Gastrocnemius medialis (tissue), 4 donors: ENCODE measurements around the gene GRM8. TPM values are rescaled to one million over a fixed set of nuclear protein-coding genes. Genes with fewer than 3 reads are reported as not detected.

Experiments
- ATAC-seq, 2 donors: fragments of 150-250 bp; one replicate each; pipeline ENCODE4 v1.9.1; 2016
- DNase-seq, 2 donors: peaks; one replicate each; pipeline ENCODE4 v3.0.0-alpha.2; 2019
- H3K27ac ChIP-seq, 4 donors: fragments of 200-600 bp; sonication (generic); 1 replicate in 1 of 4; 2 replicates in 3 of 4; pipeline ENCODE4 v1.5.1; 2016 to 2018; ENCODE audit warnings: mild to moderate bottlenecking in 2 of 4, moderate library complexity in 1 of 4
- H3K27me3 ChIP-seq, 3 donors: fragments of 200-600 bp; sonication (generic) in 2 of 3; 1 replicate in 1 of 3; 2 replicates in 2 of 3; pipeline versions ENCODE4 v1.5.1 to v1.6.0; 2016 to 2019; ENCODE audit warnings: mild to moderate bottlenecking in 1 of 3, moderate library complexity in 1 of 3
- H3K36me3 ChIP-seq, 2 donors: fragments of 200-600 bp; sonication (generic) in 1 of 2; one replicate each; pipeline ENCODE4 v1.5.1; 2017 to 2018
- H3K4me1 ChIP-seq, 2 donors: fragments of 200-600 bp; sonication (generic) in 1 of 2; one replicate each; pipeline ENCODE4 v1.5.1; 2016 to 2017; ENCODE audit warnings: mild to moderate bottlenecking in 2 of 2
- H3K4me3 ChIP-seq, 4 donors: fragments of 200-600 bp; sonication (generic) in 3 of 4; 1 replicate in 1 of 4; 2 replicates in 3 of 4; pipeline ENCODE4 v1.5.1; 2016 to 2019; ENCODE audit warnings: mild to moderate bottlenecking in 2 of 4
- H3K9me3 ChIP-seq, 3 donors: fragments of 200-600 bp; sonication (generic) in 2 of 3; 1 replicate in 1 of 3; 2 replicates in 2 of 3; pipeline ENCODE4 v1.5.1; 2016 to 2019
- POLR2A ChIP-seq, 2 donors: fragments of 450-650 bp; IDR thresholded peaks; one replicate each; pipeline ENCODE4 v1.6.1; 2017; ENCODE audit warnings: antibody characterized with exemption in 2 of 2, mild to moderate bottlenecking in 2 of 2, moderate library complexity in 2 of 2
- in situ Hi-C, 4 donors: fragments of 200-750 bp; cut with MboI; loops; one replicate each; pipeline versions ENCODE4 v1.15.0 to v1.8.0; 2017; ENCODE audit warnings: low sequenced_read_pairs in 4 of 4
- intact Hi-C: fragments of 100-400 bp; cut with DNase I; formaldehyde crosslinking; loops from one replicate; pipeline ENCODE4 v1.15.1; 2023; ENCODE audit warnings: low total_unique reads
- total RNA-seq, 4 donors: library from RNA; depleted of rRNA; stranded (reverse); fragments of >200 nt; gene quantifications; one replicate each; pipeline versions ENCODE4 v1.1.0 to v1.2.3, GENCODE V29; 2016
- TF ChIP-seq, protein P1 (sequence below), 5 experiments: fragments of 450-650 bp in 3 of 5; fragments of 200-600 bp in 2 of 5; sonication (generic) in 2 of 5; IDR thresholded peaks in 4 of 5; conservative IDR thresholded peaks in 1 of 5; 1 replicate in 4 of 5; 2 replicates in 1 of 5; pipeline ENCODE4 v1.5.1; 2016 to 2019; ENCODE audit warnings: antibody characterized with exemption in 5 of 5, mild to moderate bottlenecking in 3 of 5, moderate library complexity in 3 of 5

GRM8 gene
- total RNA-seq, 4 donors from 2014 or later: not detected

DNA sequence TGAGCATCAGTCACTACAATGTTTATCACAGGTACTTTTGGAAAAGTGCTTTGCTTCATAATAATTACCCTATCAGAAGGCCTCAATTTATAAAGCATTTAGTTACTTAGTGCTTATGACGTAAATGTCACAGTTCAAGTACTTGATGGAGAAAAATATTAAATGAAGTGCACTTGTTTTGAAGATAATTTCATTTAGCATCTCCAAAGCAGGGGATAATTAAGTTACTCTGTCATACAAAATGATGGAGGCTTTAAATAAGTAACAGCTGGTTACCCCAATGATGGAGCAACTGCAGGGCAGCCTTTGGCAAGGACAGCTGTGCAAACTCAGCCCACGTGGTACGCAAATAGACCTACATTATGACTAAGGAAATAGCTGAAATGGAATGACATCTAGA, 768.8 kb downstream of the GRM8 start:
- ATAC-seq (no peak), DNase-seq (no peak)
- Histone ChIP-seq H3K27ac (no peak overlapping the region), H3K4me1 (no peaks in the 10 kb centered on the region), H3K4me3 (no peak overlapping the region), H3K36me3 (no peaks in the 10 kb centered on the region), H3K9me3 (no peaks in the 10 kb centered on the region), H3K27me3 (no peaks in the 10 kb centered on the region)
- no peak for TF ChIP-seq POLR2A (IDR thresholded peaks at IDR 0.05)
- TF ChIP-seq, protein P1, sequence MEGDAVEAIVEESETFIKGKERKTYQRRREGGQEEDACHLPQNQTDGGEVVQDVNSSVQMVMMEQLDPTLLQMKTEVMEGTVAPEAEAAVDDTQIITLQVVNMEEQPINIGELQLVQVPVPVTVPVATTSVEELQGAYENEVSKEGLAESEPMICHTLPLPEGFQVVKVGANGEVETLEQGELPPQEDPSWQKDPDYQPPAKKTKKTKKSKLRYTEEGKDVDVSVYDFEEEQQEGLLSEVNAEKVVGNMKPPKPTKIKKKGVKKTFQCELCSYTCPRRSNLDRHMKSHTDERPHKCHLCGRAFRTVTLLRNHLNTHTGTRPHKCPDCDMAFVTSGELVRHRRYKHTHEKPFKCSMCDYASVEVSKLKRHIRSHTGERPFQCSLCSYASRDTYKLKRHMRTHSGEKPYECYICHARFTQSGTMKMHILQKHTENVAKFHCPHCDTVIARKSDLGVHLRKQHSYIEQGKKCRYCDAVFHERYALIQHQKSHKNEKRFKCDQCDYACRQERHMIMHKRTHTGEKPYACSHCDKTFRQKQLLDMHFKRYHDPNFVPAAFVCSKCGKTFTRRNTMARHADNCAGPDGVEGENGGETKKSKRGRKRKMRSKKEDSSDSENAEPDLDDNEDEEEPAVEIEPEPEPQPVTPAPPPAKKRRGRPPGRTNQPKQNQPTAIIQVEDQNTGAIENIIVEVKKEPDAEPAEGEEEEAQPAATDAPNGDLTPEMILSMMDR (IDR thresholded peaks at IDR 0.05 in 4 of 5, conservative IDR thresholded peaks at IDR 0.05 in 1 of 5): no peak
- in situ Hi-C loops: no loop called here
- intact Hi-C loops: no loop called here

- ATAC-seq: no peak
Observed at GRCh38 chr7:126472825-126473224, 779.9 kb downstream of the GRM8 start.

DNA sequence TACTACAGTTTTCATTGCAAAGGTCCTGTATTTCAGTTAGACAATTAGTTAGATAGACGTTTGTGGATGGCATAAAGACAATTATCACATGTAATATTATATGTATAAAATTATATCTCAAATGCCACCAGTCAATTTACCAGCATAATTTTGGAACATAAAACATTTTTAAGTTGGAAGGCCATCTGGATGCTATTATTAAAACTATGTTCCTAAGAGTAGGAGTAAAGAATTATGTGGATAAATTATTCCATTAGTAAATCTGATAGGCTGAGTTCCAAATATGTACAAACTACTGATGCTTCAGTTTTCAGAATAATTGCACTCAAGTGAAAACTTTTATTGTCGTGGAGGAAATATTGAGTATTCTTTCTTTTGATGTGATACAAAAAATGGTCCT, 790.3 kb downstream of the GRM8 start:
- Histone ChIP-seq H3K27me3 (no peaks in the 10 kb centered on the region), H3K27ac (no peak overlapping the region), H3K4me3 (no peak overlapping the region), H3K4me1 (no peaks in the 10 kb centered on the region), H3K9me3 (no peaks in the 10 kb centered on the region), H3K36me3 (no peaks in the 10 kb centered on the region)
- ATAC-seq: no peak
- intact Hi-C loops (no loop called here), in situ Hi-C loops (loop anchor here in 1 of 4 donors (25.0 kb wide), 1 partner anchor 100 kb away; no protein-coding TSS in a partner anchor)
- no peak for TF ChIP-seq POLR2A (IDR thresholded peaks at IDR 0.05)
- TF ChIP-seq, protein P1 (IDR thresholded peaks at IDR 0.05 in 4 of 5, conservative IDR thresholded peaks at IDR 0.05 in 1 of 5): no peak
- no peak for DNase-seq

More at GRCh38 chr7:126472825-126473224, 779.9 kb downstream of the GRM8 start:
- Histone ChIP-seq H3K27ac (no peak overlapping the region), H3K9me3 (no peaks in the 10 kb centered on the region), H3K36me3 (no peaks in the 10 kb centered on the region), H3K4me3 (no peak overlapping the region), H3K27me3 (no peaks in the 10 kb centered on the region), H3K4me1 (no peaks in the 10 kb centered on the region)
- in situ Hi-C loops (loop anchor here in 1 of 4 donors (25.0 kb wide), 1 partner anchor 111 kb away; no protein-coding TSS in a partner anchor), intact Hi-C loops (no loop called here)
- TF ChIP-seq, protein P1 (IDR thresholded peaks at IDR 0.05 in 4 of 5, conservative IDR thresholded peaks at IDR 0.05 in 1 of 5): no peak
- TF ChIP-seq POLR2A (IDR thresholded peaks at IDR 0.05): no peak
- DNase-seq: no peak

DNA sequence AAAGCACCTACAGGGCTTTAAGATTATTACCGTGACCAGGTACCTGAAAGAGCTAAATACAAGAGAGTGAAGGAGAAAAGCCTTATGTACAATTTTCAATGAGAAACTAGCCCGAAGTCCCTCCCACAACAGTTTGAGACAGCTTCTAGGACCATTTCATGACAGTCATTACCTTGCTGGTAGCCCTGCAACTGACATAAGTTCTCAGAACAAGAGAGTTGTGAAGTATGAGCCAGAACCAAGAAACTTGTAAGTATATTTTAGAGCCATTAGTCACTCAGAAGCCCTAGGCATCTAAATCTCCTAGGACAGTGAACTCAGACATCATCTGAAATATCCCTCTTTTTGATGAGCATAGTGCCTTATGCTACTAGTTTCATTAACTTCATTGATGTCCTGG, 792.1 kb downstream of the GRM8 start:
- Histone ChIP-seq H3K9me3 (no peaks in the 10 kb centered on the region), H3K4me1 (no peaks in the 10 kb centered on the region), H3K4me3 (no peak overlapping the region), H3K27me3 (no peaks in the 10 kb centered on the region), H3K27ac (no peak overlapping the region), H3K36me3 (no peaks in the 10 kb centered on the region)
- ATAC-seq (no peak), DNase-seq (no peak)
- TF ChIP-seq POLR2A (IDR thresholded peaks at IDR 0.05): no peak
- in situ Hi-C loops (loop anchor here in 1 of 4 donors (25.0 kb wide), 1 partner anchor 98 kb away; no protein-coding TSS in a partner anchor), intact Hi-C loops (no loop called here)

DNA sequence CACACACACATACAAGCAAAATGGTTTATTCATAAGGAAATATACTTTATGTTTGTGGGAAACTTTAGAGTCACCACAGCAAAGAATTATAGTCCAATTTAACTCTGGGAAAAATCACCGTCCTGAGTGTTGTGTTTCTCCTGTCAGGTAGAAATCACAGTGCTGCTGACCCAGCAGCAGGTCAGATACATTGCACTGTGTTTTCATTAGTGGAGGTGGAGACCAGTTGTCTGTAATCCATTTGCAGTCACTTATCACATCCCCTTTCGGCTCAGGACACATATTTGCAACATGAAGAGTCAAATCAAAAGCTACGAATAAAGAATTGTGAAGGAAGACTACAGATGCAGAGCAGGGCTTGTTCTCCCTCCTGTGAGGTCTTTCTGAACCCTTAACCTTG, 799.6 kb downstream of the GRM8 start:
- no peak for DNase-seq
- Histone ChIP-seq H3K27me3 (no peaks in the 10 kb centered on the region), H3K27ac (no peak overlapping the region), H3K4me1 (no peaks in the 10 kb centered on the region), H3K9me3 (no peaks in the 10 kb centered on the region), H3K4me3 (no peak overlapping the region), H3K36me3 (no peaks in the 10 kb centered on the region)
- ATAC-seq: no peak
- in situ Hi-C loops: loop anchor here in 1 of 4 donors (25.0 kb wide), 1 partner anchor 91 kb away; no protein-coding TSS in a partner anchor
- TF ChIP-seq POLR2A (IDR thresholded peaks at IDR 0.05): no peak
- intact Hi-C loops: no loop called here

DNA sequence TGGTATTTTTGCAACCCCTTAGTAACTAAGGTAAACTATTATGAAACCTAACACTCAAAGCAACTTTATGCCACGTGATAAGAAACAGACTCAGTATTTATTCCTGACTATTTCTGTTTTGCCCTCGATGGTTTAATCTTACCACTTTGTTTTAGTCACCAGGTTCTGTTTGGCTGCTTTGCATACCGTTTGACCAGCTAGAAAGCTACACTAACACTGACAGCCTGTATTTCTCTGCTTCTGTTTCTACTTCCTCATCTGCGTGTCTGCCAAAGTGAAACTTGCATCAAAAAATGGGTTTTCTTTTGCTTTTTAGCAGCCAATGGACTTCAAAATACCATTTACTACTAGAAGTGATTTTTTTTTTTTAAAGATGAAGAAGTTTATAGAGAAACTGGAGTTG, 802.5 kb downstream of the GRM8 start:
- H3K4me3 ChIP-seq: no peak overlapping the region
- H3K27me3 ChIP-seq: no peaks in the 10 kb centered on the region
- DNase-seq (no peak), ATAC-seq (no peak)
- TF ChIP-seq, protein P1 (IDR thresholded peaks at IDR 0.05 in 4 of 5, conservative IDR thresholded peaks at IDR 0.05 in 1 of 5): no peak
- no peak for TF ChIP-seq POLR2A (IDR thresholded peaks at IDR 0.05)
- H3K36me3 ChIP-seq: no peaks in the 10 kb centered on the region
- no peaks in the 10 kb centered on the region for H3K4me1 ChIP-seq
- H3K27ac ChIP-seq: no peak overlapping the region
- in situ Hi-C loops (loop anchor here in 1 of 4 donors (25.0 kb wide), 1 partner anchor 88 kb away; no protein-coding TSS in a partner anchor), intact Hi-C loops (no loop called here)
- no peaks in the 10 kb centered on the region for H3K9me3 ChIP-seq
